Epithelial cell of proximal tubule (primary cell): ENCODE results near the gene OOSP1. TPM values are rescaled to one million over a fixed set of nuclear protein-coding genes. Genes with fewer than 3 reads are reported as not detected.

Source experiments
- DNase-seq: peaks from one replicate; pipeline ENCODE4 v3.0.0-alpha.2; 2011; ENCODE audit warnings: low read depth
- H3K4me3 ChIP-seq: 2 replicates; pipeline ENCODE4 v1.5.1; 2011; ENCODE audit warnings: low read depth, mild to moderate bottlenecking, low read length
- CTCF ChIP-seq: conservative IDR thresholded peaks from 2 replicates; pipeline ENCODE4 v1.5.1; 2012; ENCODE audit warnings: low read depth, mild to moderate bottlenecking, low read length
- total RNA-seq: library from RNA; depleted of rRNA; stranded (reverse); fragments of >200 nt; gene quantifications from 2 replicates; pipeline ENCODE4 v1.2.3, GENCODE V29; 2015

OOSP1 gene
- total RNA-seq, 1 donor from 2014 or later: not detected

GRCh38 chr11:59954219-59954847, 16.1 kb downstream of the OOSP1 start:
- TF ChIP-seq CTCF: no peak

GRCh38 chr11:59957094-59957493, 18.9 kb downstream of the OOSP1 start:
- no peak overlapping the region for H3K4me3 ChIP-seq
- no peak for TF ChIP-seq CTCF
- peak; percentile 16 for DNase-seq

More at GRCh38 chr11:59954219-59954847, 16.1 kb downstream of the OOSP1 start:
- H3K4me3 ChIP-seq: no peak overlapping the region
- no peak for DNase-seq

- DNase-seq: no peak
- no peak for TF ChIP-seq CTCF
- no peak overlapping the region for H3K4me3 ChIP-seq
These were observed 22.5 kb downstream of the OOSP1 start for GRCh38 chr11:59960502-59961381.

GRCh38 chr11:59962107-59962482, 23.9 kb downstream of the OOSP1 start:
- no peak overlapping the region for H3K4me3 ChIP-seq
- TF ChIP-seq CTCF: no peak
- DNase-seq: no peak

- DNase-seq: no peak
- H3K4me3 ChIP-seq: no peak within 1 kb of the TSS
- TF ChIP-seq CTCF: no peak
These were observed 25.5 kb downstream of the OOSP1 start, which contains the start of gene OOSP4A for GRCh38 chr11:59963733-59964132. Gene OOSP4A, plus strand, starts transcription at chr11:59964033. Its CDS starts 0 bp downstream, at chr11:59964033.

- TF ChIP-seq CTCF: no peak
- no peak for DNase-seq
- H3K4me3 ChIP-seq: no peak overlapping the region
These were observed 27.2 kb downstream of the OOSP1 start for GRCh38 chr11:59965424-59965823.
